GM12873 (cell line): ENCODE measurements around the gene PRKCH.
A peak's percentile ranks its signal among the peaks of the same experiment; 100 is the strongest.

Experiments
- CTCF ChIP-seq: IDR thresholded peaks from 2 replicates; pipeline ENCODE4 v1.5.1; 2012; ENCODE audit warnings: low read depth, mild to moderate bottlenecking, moderate library complexity, low read length, control low read depth; ENCODE audit not compliant: insufficient read depth; ENCODE audit errors: missing control alignments

Gene PRKCH

GRCh38 chr14:61477712-61478462, 156.5 kb downstream of the PRKCH start:
- TF ChIP-seq CTCF, result peak; percentile 38

GRCh38 chr14:61478971-61479473, 157.6 kb downstream of the PRKCH start:
- no peak for TF ChIP-seq CTCF

- TF ChIP-seq CTCF, result no peak
These were observed 158.5 kb downstream of the PRKCH start for GRCh38 chr14:61479746-61480502.

GRCh38 chr14:61480704-61481285, 159.4 kb downstream of the PRKCH start:
- TF ChIP-seq CTCF, result no peak

GRCh38 chr14:61481701-61482100, 160.3 kb downstream of the PRKCH start:
- TF ChIP-seq CTCF, result no peak

GRCh38 chr14:61482348-61483206, 161.2 kb downstream of the PRKCH start:
- TF ChIP-seq CTCF, result no peak
